ENCODE data around the gene FMO3.

- no peak for TF ChIP-seq POLR2AphosphoS5 (IDR thresholded peaks at IDR 0.05; ENCODE audit: low read depth, low read length)
- no peak for TF ChIP-seq SIN3A (IDR thresholded peaks at IDR 0.05; ENCODE audit: borderline replicate concordance, insufficient read depth, low read length)
Observed at GRCh38 chr1:171155484-171155883, 64.8 kb downstream of the FMO3 start.
